ENCODE measurements around the gene ABCB8.

The ABCB8 gene

GRCh38 chr7:151065516-151065915 is 37.3 kb downstream of the ABCB8 start:
- POLR2A ChIA-PET: interaction anchor here (1.1 to 1.9 kb wide), 3 partner anchors 10 to 18 kb away, joined by 3 to 7 read pairs (median 6); partner anchors contain the start of genes FASTK and TMUB1
- Histone ChIP-seq H3K36me3 (ENCODE audit: control insufficient read depth in 2 of 2, insufficient read depth in 1 of 2, low read length in 2 of 2) (peaks cover 3 to 80% of the 10 kb centered on the region in 2 experiments), H3K4me1 (ENCODE audit: control insufficient read depth, insufficient read depth, low read length) (no peaks in the 10 kb centered on the region), H3K9me3 (ENCODE audit: control insufficient read depth, insufficient read depth, low read depth, low read length) (no peaks in the 10 kb centered on the region), H3K4me3 (ENCODE audit: low read depth, low read length) (no peak overlapping the region), H3K27ac (ENCODE audit: extremely low read depth, low read depth, low read length) (no peak overlapping the region)
- TF ChIP-seq ZNF654 (tag by site-specific recombination; IDR thresholded peaks at IDR 0.05; ENCODE audit: low read depth): no peak
- no peak for TF ChIP-seq ZNF202 (tag by site-specific recombination; IDR thresholded peaks at IDR 0.05; ENCODE audit: borderline replicate concordance)
- TF ChIP-seq ZNF350 (tag by site-specific recombination; IDR thresholded peaks at IDR 0.05): no peak
- TF ChIP-seq, protein P1, sequence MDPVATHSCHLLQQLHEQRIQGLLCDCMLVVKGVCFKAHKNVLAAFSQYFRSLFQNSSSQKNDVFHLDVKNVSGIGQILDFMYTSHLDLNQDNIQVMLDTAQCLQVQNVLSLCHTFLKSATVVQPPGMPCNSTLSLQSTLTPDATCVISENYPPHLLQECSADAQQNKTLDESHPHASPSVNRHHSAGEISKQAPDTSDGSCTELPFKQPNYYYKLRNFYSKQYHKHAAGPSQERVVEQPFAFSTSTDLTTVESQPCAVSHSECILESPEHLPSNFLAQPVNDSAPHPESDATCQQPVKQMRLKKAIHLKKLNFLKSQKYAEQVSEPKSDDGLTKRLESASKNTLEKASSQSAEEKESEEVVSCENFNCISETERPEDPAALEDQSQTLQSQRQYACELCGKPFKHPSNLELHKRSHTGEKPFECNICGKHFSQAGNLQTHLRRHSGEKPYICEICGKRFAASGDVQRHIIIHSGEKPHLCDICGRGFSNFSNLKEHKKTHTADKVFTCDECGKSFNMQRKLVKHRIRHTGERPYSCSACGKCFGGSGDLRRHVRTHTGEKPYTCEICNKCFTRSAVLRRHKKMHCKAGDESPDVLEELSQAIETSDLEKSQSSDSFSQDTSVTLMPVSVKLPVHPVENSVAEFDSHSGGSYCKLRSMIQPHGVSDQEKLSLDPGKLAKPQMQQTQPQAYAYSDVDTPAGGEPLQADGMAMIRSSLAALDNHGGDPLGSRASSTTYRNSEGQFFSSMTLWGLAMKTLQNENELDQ (tag by site-specific recombination; IDR thresholded peaks at IDR 0.05; ENCODE audit: low read depth): no peak
- no peak for TF ChIP-seq ZNF660 (tag by site-specific recombination; IDR thresholded peaks at IDR 0.05)
- TF ChIP-seq KLF9 (tag by site-specific recombination; IDR thresholded peaks at IDR 0.05; ENCODE audit: low read depth): no peak
- TF ChIP-seq ZNF184 (tag by site-specific recombination; IDR thresholded peaks at IDR 0.05): no peak
- CTCF ChIA-PET: interaction anchor here (0.6 kb wide), 1 partner anchor 20 kb away, joined by 3 read pairs; no protein-coding TSS in a partner anchor

DNA sequence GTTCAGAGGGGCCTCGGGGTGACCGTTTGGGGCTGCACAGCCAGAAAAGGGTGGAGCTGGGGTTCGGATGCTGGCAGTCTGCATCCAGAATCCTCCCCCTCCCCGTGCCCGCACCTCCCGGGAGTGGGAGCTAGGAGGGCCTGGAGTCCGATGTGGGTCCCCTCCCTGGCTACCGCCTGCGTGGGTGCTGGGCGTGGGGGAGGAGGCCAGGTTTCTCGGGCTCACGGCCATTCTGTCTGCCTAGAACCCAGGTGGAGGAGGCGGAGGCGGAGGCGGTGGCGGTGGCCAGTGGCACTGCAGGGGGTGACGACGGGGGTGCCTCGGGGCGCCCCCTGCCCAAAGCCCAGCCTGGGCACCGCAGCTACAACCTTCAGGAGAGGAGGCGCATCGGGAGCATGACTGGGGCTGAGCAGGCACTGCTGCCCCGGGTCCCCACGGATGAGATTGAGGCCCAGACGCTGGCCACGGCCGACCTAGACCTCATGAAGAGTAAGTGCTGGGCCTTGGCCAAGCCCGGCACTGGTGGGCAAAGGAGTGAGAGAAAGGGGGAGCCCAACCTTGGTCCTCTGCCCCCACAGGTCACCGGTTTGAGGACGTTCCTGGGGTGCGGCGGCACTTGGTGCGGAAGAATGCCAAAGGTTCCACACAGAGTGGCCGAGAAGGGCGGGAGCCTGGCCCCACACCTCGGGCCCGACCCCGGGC is 38.2 kb downstream of the ABCB8 start:
- Histone ChIP-seq H3K36me3 (ENCODE audit: control insufficient read depth in 2 of 2, insufficient read depth in 1 of 2, low read length in 2 of 2) (peaks cover 3 to 89% of the 10 kb centered on the region in 2 experiments), H3K4me3 (ENCODE audit: low read depth, low read length) (no peak overlapping the region), H3K4me1 (ENCODE audit: control insufficient read depth, insufficient read depth, low read length) (no peaks in the 10 kb centered on the region), H3K9me3 (ENCODE audit: control insufficient read depth, insufficient read depth, low read depth, low read length) (no peaks in the 10 kb centered on the region), H3K27ac (ENCODE audit: extremely low read depth, low read depth, low read length) (no peak overlapping the region)
- ChIA-PET POLR2A (interaction anchor here (1.1 to 2.6 kb wide), 4 partner anchors 10 to 17 kb away, joined by 3 to 8 read pairs (median 6); partner anchors contain the start of genes FASTK and TMUB1), CTCF (interaction anchor here (1.0 kb wide), 1 partner anchor 44 kb away, joined by 4 read pairs; no protein-coding TSS in a partner anchor)
- TF ChIP-seq EGR2 (tag by site-specific recombination; IDR thresholded peaks at IDR 0.05; ENCODE audit: low read depth) (peak; percentile 34; the same call in 1 of the 2 replicates), ZBTB44 (tag by site-specific recombination; IDR thresholded peaks at IDR 0.05) (no peak)

DNA sequence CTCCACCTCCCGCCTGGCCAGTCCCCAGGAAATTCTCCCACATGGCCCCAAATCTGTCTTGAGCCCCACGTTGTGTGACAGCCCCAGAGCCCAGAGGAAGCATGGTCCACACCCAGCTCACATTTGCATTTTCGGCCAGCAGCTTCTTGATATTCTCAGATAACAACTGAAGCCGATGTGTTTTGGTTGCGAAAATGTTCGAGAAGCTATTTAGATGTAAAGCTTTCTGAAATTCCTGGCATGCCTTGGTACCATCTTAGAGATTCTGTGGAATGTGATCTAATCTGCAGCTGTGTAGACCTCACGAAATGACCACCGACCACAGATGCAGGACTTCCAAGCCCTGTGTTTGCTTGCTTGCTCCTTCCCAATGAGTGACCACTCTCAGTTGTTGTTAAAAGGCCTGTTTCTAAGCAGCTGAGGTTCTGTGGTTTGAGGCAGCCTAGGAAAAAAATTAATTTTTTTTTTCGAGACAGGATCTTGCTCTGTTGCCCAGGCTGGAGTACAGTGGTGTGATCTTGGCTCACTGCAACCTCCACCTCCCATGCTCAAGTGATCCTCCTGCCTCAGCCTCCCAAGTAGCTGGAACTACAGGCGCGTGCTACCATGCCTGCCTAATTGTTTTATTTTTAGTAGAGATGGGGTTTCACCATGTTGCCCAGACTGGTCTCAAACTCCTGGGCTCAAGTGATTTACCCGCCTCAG is 40.0 kb downstream of the ABCB8 start:
- H3K36me3 ChIP-seq (ENCODE audit: control insufficient read depth in 2 of 2, insufficient read depth in 1 of 2, low read length in 2 of 2): peaks cover 15 to 87% of the 10 kb centered on the region in 2 experiments
- H3K9me3 ChIP-seq (ENCODE audit: control insufficient read depth, insufficient read depth, low read depth, low read length): no peaks in the 10 kb centered on the region
- no peaks in the 10 kb centered on the region for H3K4me1 ChIP-seq (ENCODE audit: control insufficient read depth, insufficient read depth, low read length)
- TF ChIP-seq ZNF121 (tag by site-specific recombination; IDR thresholded peaks at IDR 0.05): peak; percentile 81
- no peak for TF ChIP-seq ZNF2 (tag by site-specific recombination; IDR thresholded peaks at IDR 0.05)
- no peak overlapping the region for H3K27ac ChIP-seq (ENCODE audit: extremely low read depth, low read depth, low read length)
- ChIA-PET POLR2A (interaction anchor here (1.1 to 2.6 kb wide), 3 partner anchors 8 to 12 kb away, joined by 4 to 8 read pairs (median 8); partner anchors contain the start of gene FASTK), CTCF (interaction anchor here (0.6 to 1.3 kb wide), 4 partner anchors 15 to 56 kb away, joined by 3 to 6 read pairs (median 4); partner anchors contain the start of gene TMUB1)
- no peak overlapping the region for H3K4me3 ChIP-seq (ENCODE audit: low read depth, low read length)

Data from HEK293 (cell line).